Fibroblast of lung (primary cell): ENCODE data around the gene L1CAM.

Experiments used
- EZH2 ChIP-seq: IDR thresholded peaks from 2 replicates; pipeline ENCODE4 v1.5.1; 2012; ENCODE audit warnings: low read length, control low read depth, mild to moderate bottlenecking; ENCODE audit errors: missing control alignments
- TF ChIP-seq, protein P1 (sequence below), 2 donors: IDR thresholded peaks in 1 of 2; conservative IDR thresholded peaks in 1 of 2; 1 replicate in 1 of 2; 2 replicates in 1 of 2; pipeline ENCODE4 v1.5.1; 2011 to 2012; ENCODE audit warnings: low read length in 2 of 2, control low read depth in 1 of 2, inconsistent platforms in 1 of 2, low read depth in 1 of 2, mild to moderate bottlenecking in 1 of 2

GRCh38 chrX:153934762-153935325, 48.9 kb upstream of the L1CAM start, which contains the start of gene NAA10:
- no peak for TF ChIP-seq EZH2
- TF ChIP-seq, protein P1, sequence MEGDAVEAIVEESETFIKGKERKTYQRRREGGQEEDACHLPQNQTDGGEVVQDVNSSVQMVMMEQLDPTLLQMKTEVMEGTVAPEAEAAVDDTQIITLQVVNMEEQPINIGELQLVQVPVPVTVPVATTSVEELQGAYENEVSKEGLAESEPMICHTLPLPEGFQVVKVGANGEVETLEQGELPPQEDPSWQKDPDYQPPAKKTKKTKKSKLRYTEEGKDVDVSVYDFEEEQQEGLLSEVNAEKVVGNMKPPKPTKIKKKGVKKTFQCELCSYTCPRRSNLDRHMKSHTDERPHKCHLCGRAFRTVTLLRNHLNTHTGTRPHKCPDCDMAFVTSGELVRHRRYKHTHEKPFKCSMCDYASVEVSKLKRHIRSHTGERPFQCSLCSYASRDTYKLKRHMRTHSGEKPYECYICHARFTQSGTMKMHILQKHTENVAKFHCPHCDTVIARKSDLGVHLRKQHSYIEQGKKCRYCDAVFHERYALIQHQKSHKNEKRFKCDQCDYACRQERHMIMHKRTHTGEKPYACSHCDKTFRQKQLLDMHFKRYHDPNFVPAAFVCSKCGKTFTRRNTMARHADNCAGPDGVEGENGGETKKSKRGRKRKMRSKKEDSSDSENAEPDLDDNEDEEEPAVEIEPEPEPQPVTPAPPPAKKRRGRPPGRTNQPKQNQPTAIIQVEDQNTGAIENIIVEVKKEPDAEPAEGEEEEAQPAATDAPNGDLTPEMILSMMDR (conservative IDR thresholded peaks at IDR 0.05 in 1 of 2, IDR thresholded peaks at IDR 0.05 in 1 of 2; ENCODE audit: low read depth in 1 of 2, low read length in 2 of 2), result no peak
